Activated T-cell treated with anti-CD3 and anti-CD28 coated beads, Interleukin-2, amount 50 U/mL, for 72 hours (primary cell): Measurements from ENCODE around the gene AOPEP. TPM values are rescaled to one million over a fixed set of nuclear protein-coding genes. Genes with fewer than 3 reads are reported as not detected.
A peak's percentile ranks its signal among the peaks of the same experiment; 100 is the strongest.

ENCODE experiments used
- ATAC-seq, 2 donors: fragments of 150-1000 bp; cut with Tn5 transposase; replicated peaks in 1 of 2; 2 replicates each; pipeline ENCODE4 v1.10.0; 2021; ENCODE audit warnings: moderate library complexity in 2 of 2, mild to moderate bottlenecking in 1 of 2
- DNase-seq, 2 donors: peaks; one replicate each; pipeline ENCODE4 v3.0.0; 2021 to 2022; ENCODE audit warnings: mixed read lengths in 1 of 2
- H3K27ac Mint-ChIP-seq: one replicate; pipeline ENCODE4 v1.8.0; 2022; ENCODE audit warnings: mild to moderate bottlenecking, moderate library complexity, mixed read lengths
- H3K27me3 Mint-ChIP-seq: one replicate; pipeline ENCODE4 v1.8.0; 2022; ENCODE audit warnings: low read depth, mixed read lengths
- H3K36me3 Mint-ChIP-seq, 2 donors: one replicate each; pipeline ENCODE4 v1.8.0; 2022; ENCODE audit warnings: mixed read lengths in 2 of 2, mild to moderate bottlenecking in 1 of 2; ENCODE audit not compliant: insufficient read depth in 2 of 2
- H3K4me1 Mint-ChIP-seq: one replicate; pipeline ENCODE4 v1.8.0; 2022; ENCODE audit warnings: low read depth, mixed read lengths
- H3K4me3 Mint-ChIP-seq, 2 donors: one replicate each; pipeline ENCODE4 v1.8.0; 2022; ENCODE audit warnings: mild to moderate bottlenecking in 2 of 2, mixed read lengths in 2 of 2, moderate library complexity in 2 of 2
- H3K9me3 Mint-ChIP-seq, 2 donors: one replicate each; pipeline ENCODE4 v1.8.0; 2022; ENCODE audit warnings: mixed read lengths in 2 of 2
- total RNA-seq, 2 donors: library from RNA; stranded (reverse); gene quantifications; one replicate each; pipeline ENCODE4 v1.2.3, GENCODE V29; 2022

Gene AOPEP
- total RNA-seq, 2 donors from 2014 or later: 9.0 to 13.2 TPM

GRCh38 chr9:94913550-94913949 lies 187.1 kb downstream of the AOPEP start:
- Mint-ChIP-seq H3K36me3 (no peaks in the 10 kb centered on the region), H3K9me3 (no peaks in the 10 kb centered on the region), H3K4me1 (peaks cover 10% of the 10 kb centered on the region), H3K27ac (no peak overlapping the region), H3K27me3 (no peaks in the 10 kb centered on the region), H3K4me3 (no peak overlapping the region)
- ATAC-seq: no peak
- DNase-seq: no peak

- H3K36me3 Mint-ChIP-seq: no peaks in the 10 kb centered on the region
- no peak overlapping the region for H3K27ac Mint-ChIP-seq
- H3K9me3 Mint-ChIP-seq: no peaks in the 10 kb centered on the region
- no peak overlapping the region for H3K4me3 Mint-ChIP-seq
- ATAC-seq (no peak), DNase-seq (no peak)
- no peaks in the 10 kb centered on the region for H3K4me1 Mint-ChIP-seq
- H3K27me3 Mint-ChIP-seq: no peaks in the 10 kb centered on the region
These were observed 189.3 kb downstream of the AOPEP start for GRCh38 chr9:94915476-94916450.

GRCh38 chr9:94916956-94917355 lies 190.5 kb downstream of the AOPEP start:
- H3K27me3 Mint-ChIP-seq: no peaks in the 10 kb centered on the region
- no peaks in the 10 kb centered on the region for H3K9me3 Mint-ChIP-seq
- ATAC-seq (no peak), DNase-seq (no peak)
- no peaks in the 10 kb centered on the region for H3K36me3 Mint-ChIP-seq
- no peak overlapping the region for H3K4me3 Mint-ChIP-seq
- H3K27ac Mint-ChIP-seq: no peak overlapping the region
- no peaks in the 10 kb centered on the region for H3K4me1 Mint-ChIP-seq

- DNase-seq (peak in 1 of 2 donors; percentile 4), ATAC-seq (peak; percentile 47 to 61)
- Mint-ChIP-seq H3K4me1 (no peaks in the 10 kb centered on the region), H3K4me3 (no peak overlapping the region), H3K9me3 (no peaks in the 10 kb centered on the region), H3K27me3 (no peaks in the 10 kb centered on the region), H3K36me3 (no peaks in the 10 kb centered on the region), H3K27ac (no peak overlapping the region)
These were observed 191.7 kb downstream of the AOPEP start for GRCh38 chr9:94918038-94918753.

GRCh38 chr9:94919376-94920098 lies 193.0 kb downstream of the AOPEP start:
- H3K36me3 Mint-ChIP-seq: no peaks in the 10 kb centered on the region
- peak overlapping the region; percentile 20 for H3K27ac Mint-ChIP-seq
- DNase-seq (no peak), ATAC-seq (no peak)
- no peaks in the 10 kb centered on the region for H3K4me1 Mint-ChIP-seq
- no peaks in the 10 kb centered on the region for H3K9me3 Mint-ChIP-seq
- no peaks in the 10 kb centered on the region for H3K27me3 Mint-ChIP-seq
- no peak overlapping the region for H3K4me3 Mint-ChIP-seq

GRCh38 chr9:94920420-94921091 lies 194.1 kb downstream of the AOPEP start:
- Mint-ChIP-seq H3K4me3 (no peak overlapping the region), H3K27me3 (no peaks in the 10 kb centered on the region), H3K36me3 (no peaks in the 10 kb centered on the region), H3K9me3 (no peaks in the 10 kb centered on the region), H3K4me1 (no peaks in the 10 kb centered on the region), H3K27ac (no peak overlapping the region)
- DNase-seq (no peak), ATAC-seq (no peak)

- Mint-ChIP-seq H3K27ac (no peak overlapping the region), H3K27me3 (no peaks in the 10 kb centered on the region), H3K4me1 (no peaks in the 10 kb centered on the region), H3K4me3 (no peak overlapping the region), H3K36me3 (no peaks in the 10 kb centered on the region), H3K9me3 (no peaks in the 10 kb centered on the region)
- DNase-seq (no peak), ATAC-seq (no peak)
These were observed 194.6 kb downstream of the AOPEP start for GRCh38 chr9:94921092-94921471.

GRCh38 chr9:94921656-94922055 lies 195.2 kb downstream of the AOPEP start:
- Mint-ChIP-seq H3K4me1 (no peaks in the 10 kb centered on the region), H3K4me3 (no peak overlapping the region), H3K27ac (no peak overlapping the region), H3K27me3 (no peaks in the 10 kb centered on the region), H3K9me3 (no peaks in the 10 kb centered on the region), H3K36me3 (no peaks in the 10 kb centered on the region)
- ATAC-seq: no peak
- DNase-seq: no peak

GRCh38 chr9:94922098-94922607 lies 195.7 kb downstream of the AOPEP start:
- Mint-ChIP-seq H3K27me3 (no peaks in the 10 kb centered on the region), H3K9me3 (no peaks in the 10 kb centered on the region), H3K27ac (no peak overlapping the region), H3K4me1 (no peaks in the 10 kb centered on the region), H3K4me3 (no peak overlapping the region), H3K36me3 (no peaks in the 10 kb centered on the region)
- ATAC-seq (no peak), DNase-seq (no peak)

- H3K27me3 Mint-ChIP-seq: no peaks in the 10 kb centered on the region
- DNase-seq: no peak
These were observed 196.2 kb downstream of the AOPEP start for GRCh38 chr9:94922691-94923107.

GRCh38 chr9:94923326-94924089 lies 197.0 kb downstream of the AOPEP start:
- H3K36me3 Mint-ChIP-seq: no peaks in the 10 kb centered on the region
- ATAC-seq: no peak
- no peak overlapping the region for H3K27ac Mint-ChIP-seq
- no peaks in the 10 kb centered on the region for H3K27me3 Mint-ChIP-seq
- no peaks in the 10 kb centered on the region for H3K9me3 Mint-ChIP-seq
- H3K4me3 Mint-ChIP-seq: no peak overlapping the region
- DNase-seq: no peak
- no peaks in the 10 kb centered on the region for H3K4me1 Mint-ChIP-seq

More at GRCh38 chr9:94922691-94923107, 196.2 kb downstream of the AOPEP start:
- no peaks in the 10 kb centered on the region for H3K4me1 Mint-ChIP-seq
- no peak overlapping the region for H3K4me3 Mint-ChIP-seq
- no peaks in the 10 kb centered on the region for H3K36me3 Mint-ChIP-seq
- no peak overlapping the region for H3K27ac Mint-ChIP-seq
- ATAC-seq: no peak
- no peaks in the 10 kb centered on the region for H3K9me3 Mint-ChIP-seq
